Measurements from ENCODE around the gene RNF215. TPM values are rescaled to one million over a fixed set of nuclear protein-coding genes. Genes with fewer than 3 reads are reported as not detected.

Gene RNF215
- total and polyA plus RNA-seq, 10 of the 15 experiments (the other 5 are each of a cell fraction or from before 2014, with no cell fraction given): 0.31 to 7.6 (median 3.0) TPM; not detected in 1

GRCh38 chr22:30425616-30426387 lies 38.6 kb upstream of the RNF215 start, which contains the start of gene MTFP1 (continued):
- TF ChIP-seq PKNOX1 (IDR thresholded peaks at IDR 0.05) (no peak), USF2 (IDR thresholded peaks at IDR 0.05; ENCODE audit: borderline replicate concordance, low read depth, low read length) (no peak), RFX5 (IDR thresholded peaks at IDR 0.05; ENCODE audit: low read depth, low read length) (no peak), MXI1 (IDR thresholded peaks at IDR 0.05; ENCODE audit: low read depth, low read length) (peak; percentile 80), EP300 (IDR thresholded peaks at IDR 0.05; ENCODE audit: borderline replicate concordance in 1 of 2, control insufficient read depth in 1 of 2, low read depth in 2 of 2, low read length in 2 of 2) (no peak), NFYA (IDR thresholded peaks at IDR 0.05; ENCODE audit: borderline replicate concordance, low read depth, low read length) (no peak), BCL11A (IDR thresholded peaks at IDR 0.05; ENCODE audit: low read depth, low read length) (no peak), SIN3A (IDR thresholded peaks at IDR 0.05; ENCODE audit: low read depth, low read length) (no peak), IRF4 (IDR thresholded peaks at IDR 0.05; ENCODE audit: low read depth, low read length) (0 out of 2 replicates have a peak, but pooled peaks have one; percentile 9), NKRF (conservative IDR thresholded peaks at IDR 0.05) (peak; percentile 95), ETV6 (conservative IDR thresholded peaks at IDR 0.05 in 1 of 2, IDR thresholded peaks at IDR 0.05 in 1 of 2; ENCODE audit: borderline replicate concordance in 1 of 2, low read depth in 1 of 2) (no peak), JUND (IDR thresholded peaks at IDR 0.05; ENCODE audit: low read depth, low read length) (no peak), BHLHE40 (IDR thresholded peaks at IDR 0.05; ENCODE audit: borderline replicate concordance in 1 of 2, low read depth in 2 of 2, low read length in 1 of 2) (peak; percentile 82 to 87), USF1 (IDR thresholded peaks at IDR 0.05; ENCODE audit: borderline replicate concordance, extremely low read length, insufficient read depth, low read depth, low read length) (peak; percentile 48), STAT3 (IDR thresholded peaks at IDR 0.05; ENCODE audit: low read depth, low read length) (no peak), SP1 (IDR thresholded peaks at IDR 0.05; ENCODE audit: low read depth, low read length) (no peak), POLR2A (IDR thresholded peaks at IDR 0.05; ENCODE audit: low read depth, low read length) (peak; percentile 72), SIX5 (IDR thresholded peaks at IDR 0.05; ENCODE audit: low read depth, low read length, severe bottlenecking) (no peak), NR2F1 (conservative IDR thresholded peaks at IDR 0.05) (peak; percentile 70), BACH1 (IDR thresholded peaks at IDR 0.05; ENCODE audit: borderline replicate concordance) (0 out of 2 replicates have a peak, but pooled peaks have one; percentile 23), KLF5 (IDR thresholded peaks at IDR 0.05; ENCODE audit: partially characterized antibody) (peak; percentile 60), MYC (IDR thresholded peaks at IDR 0.05; ENCODE audit: insufficient read depth, insufficient read length, insufficient replicate concordance, low read length, severe bottlenecking) (no peak), TAF1 (IDR thresholded peaks at IDR 0.05; ENCODE audit: borderline replicate concordance, low read depth, low read length) (no peak), EGR1 (IDR thresholded peaks at IDR 0.05; ENCODE audit: borderline replicate concordance in 1 of 2, low read depth in 2 of 2, low read length in 2 of 2) (no peak), GABPA (IDR thresholded peaks at IDR 0.05; ENCODE audit: low read depth) (no peak), NBN (IDR thresholded peaks at IDR 0.05) (no peak)

Measured in GM12878 (cell line).